Mesothelial cell of epicardium (in vitro differentiated cells): ENCODE results near the gene GLCCI1. TPM values are rescaled to one million over a fixed set of nuclear protein-coding genes. Genes with fewer than 3 reads are reported as not detected.

ENCODE experiments used
- DNase-seq, 2 experiments: peaks; one replicate each; pipeline ENCODE4 v3.0.0; 2021; ENCODE audit warnings: low spot score in 2 of 2; ENCODE audit not compliant: unreplicated experiment in 2 of 2
- H3K27ac Mint-ChIP-seq: 2 replicates; pipeline ENCODE4 v1.8.0; 2021; ENCODE audit warnings: mixed read lengths
- H3K27me3 Mint-ChIP-seq: 2 replicates; pipeline ENCODE4 v1.8.0; 2021; ENCODE audit warnings: low read depth, mixed read lengths
- H3K36me3 Mint-ChIP-seq: 2 replicates; pipeline ENCODE4 v1.8.0; 2021; ENCODE audit warnings: mixed read lengths
- H3K4me1 Mint-ChIP-seq: 2 replicates; pipeline ENCODE4 v1.8.0; 2021; ENCODE audit warnings: mixed read lengths
- H3K4me3 Mint-ChIP-seq: 2 replicates; pipeline ENCODE4 v1.8.0; 2021; ENCODE audit warnings: mild to moderate bottlenecking, moderate library complexity, mixed read lengths
- H3K9me3 Mint-ChIP-seq: 2 replicates; pipeline ENCODE4 v1.8.0; 2021; ENCODE audit warnings: mixed read lengths
- CTCF ChIP-seq: fragments of 200-600 bp; sonication (generic); IDR thresholded peaks from one replicate; pipeline ENCODE4 v1.5.0; 2021; ENCODE audit warnings: antibody characterized with exemption; ENCODE audit not compliant: unreplicated experiment
- total RNA-seq: library from RNA; stranded (reverse); gene quantifications from 3 replicates; pipeline ENCODE4 v1.2.1, GENCODE V29; 2021

The GLCCI1 gene
- total RNA-seq, 1 donor from 2014 or later, result 30.2 TPM

- Mint-ChIP-seq H3K4me1 (no peaks in the 10 kb centered on the region), H3K4me3 (no peak overlapping the region), H3K9me3 (no peaks in the 10 kb centered on the region), H3K36me3 (no peaks in the 10 kb centered on the region), H3K27me3 (no peaks in the 10 kb centered on the region), H3K27ac (no peak overlapping the region)
- DNase-seq, result no peak
- TF ChIP-seq CTCF, result no peak
Observed at GRCh38 chr7:8129318-8129659, 160.7 kb downstream of the GLCCI1 start.

GRCh38 chr7:8130663-8131062, 162.1 kb downstream of the GLCCI1 start:
- no peak overlapping the region for H3K27ac Mint-ChIP-seq

GRCh38 chr7:8131694-8132605, 163.4 kb downstream of the GLCCI1 start:
- H3K36me3 Mint-ChIP-seq, result no peaks in the 10 kb centered on the region
- H3K4me3 Mint-ChIP-seq, result no peak overlapping the region
- no peak overlapping the region for H3K27ac Mint-ChIP-seq
- no peaks in the 10 kb centered on the region for H3K27me3 Mint-ChIP-seq
- no peak for TF ChIP-seq CTCF
- DNase-seq, result no peak
- no peaks in the 10 kb centered on the region for H3K4me1 Mint-ChIP-seq
- H3K9me3 Mint-ChIP-seq, result no peaks in the 10 kb centered on the region

More at GRCh38 chr7:8130663-8131062, 162.1 kb downstream of the GLCCI1 start:
- no peak for DNase-seq
- H3K27me3 Mint-ChIP-seq, result no peaks in the 10 kb centered on the region
- no peaks in the 10 kb centered on the region for H3K4me1 Mint-ChIP-seq
- H3K36me3 Mint-ChIP-seq, result no peaks in the 10 kb centered on the region
- H3K9me3 Mint-ChIP-seq, result no peaks in the 10 kb centered on the region
- no peak overlapping the region for H3K4me3 Mint-ChIP-seq
- TF ChIP-seq CTCF, result no peak

GRCh38 chr7:8133188-8133848, 164.7 kb downstream of the GLCCI1 start:
- no peaks in the 10 kb centered on the region for H3K9me3 Mint-ChIP-seq
- TF ChIP-seq CTCF, result no peak
- no peak overlapping the region for H3K27ac Mint-ChIP-seq
- no peaks in the 10 kb centered on the region for H3K4me1 Mint-ChIP-seq
- H3K27me3 Mint-ChIP-seq, result no peaks in the 10 kb centered on the region
- no peak overlapping the region for H3K4me3 Mint-ChIP-seq
- DNase-seq, result no peak
- no peaks in the 10 kb centered on the region for H3K36me3 Mint-ChIP-seq

GRCh38 chr7:8134089-8134733, 165.6 kb downstream of the GLCCI1 start:
- Mint-ChIP-seq H3K9me3 (no peaks in the 10 kb centered on the region), H3K27ac (no peak overlapping the region), H3K4me3 (no peak overlapping the region), H3K4me1 (no peaks in the 10 kb centered on the region), H3K27me3 (no peaks in the 10 kb centered on the region), H3K36me3 (no peaks in the 10 kb centered on the region)
- DNase-seq, result no peak
- no peak for TF ChIP-seq CTCF
